ENCODE measurements around the gene RBFOX1.

DNA sequence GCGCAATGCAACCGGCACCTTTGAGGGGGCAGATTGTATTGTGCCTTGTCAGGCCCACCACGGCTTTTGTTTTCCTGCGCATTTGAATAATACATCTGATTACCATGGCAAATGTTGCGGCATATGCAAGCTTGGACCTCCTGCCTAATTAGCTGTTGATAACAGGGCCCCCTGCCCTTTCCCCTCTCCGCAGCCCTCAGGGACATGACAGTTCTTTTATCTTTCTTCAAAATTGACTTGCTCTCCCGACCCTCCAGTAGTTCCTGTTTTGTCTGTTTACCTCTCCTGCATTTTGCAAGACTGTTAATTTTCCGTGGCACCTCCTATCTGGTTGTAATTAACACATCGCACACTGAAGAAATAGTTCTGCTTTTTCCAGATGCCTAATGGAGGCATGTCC is 86.8 kb downstream of the RBFOX1 start:
- TF ChIP-seq, protein P1, sequence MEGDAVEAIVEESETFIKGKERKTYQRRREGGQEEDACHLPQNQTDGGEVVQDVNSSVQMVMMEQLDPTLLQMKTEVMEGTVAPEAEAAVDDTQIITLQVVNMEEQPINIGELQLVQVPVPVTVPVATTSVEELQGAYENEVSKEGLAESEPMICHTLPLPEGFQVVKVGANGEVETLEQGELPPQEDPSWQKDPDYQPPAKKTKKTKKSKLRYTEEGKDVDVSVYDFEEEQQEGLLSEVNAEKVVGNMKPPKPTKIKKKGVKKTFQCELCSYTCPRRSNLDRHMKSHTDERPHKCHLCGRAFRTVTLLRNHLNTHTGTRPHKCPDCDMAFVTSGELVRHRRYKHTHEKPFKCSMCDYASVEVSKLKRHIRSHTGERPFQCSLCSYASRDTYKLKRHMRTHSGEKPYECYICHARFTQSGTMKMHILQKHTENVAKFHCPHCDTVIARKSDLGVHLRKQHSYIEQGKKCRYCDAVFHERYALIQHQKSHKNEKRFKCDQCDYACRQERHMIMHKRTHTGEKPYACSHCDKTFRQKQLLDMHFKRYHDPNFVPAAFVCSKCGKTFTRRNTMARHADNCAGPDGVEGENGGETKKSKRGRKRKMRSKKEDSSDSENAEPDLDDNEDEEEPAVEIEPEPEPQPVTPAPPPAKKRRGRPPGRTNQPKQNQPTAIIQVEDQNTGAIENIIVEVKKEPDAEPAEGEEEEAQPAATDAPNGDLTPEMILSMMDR (IDR thresholded peaks at IDR 0.05) = no peak
- TF ChIP-seq POLR2A (IDR thresholded peaks at IDR 0.05) = no peak
